ENCODE results near the gene ARHGEF19. TPM values are rescaled to one million over a fixed set of nuclear protein-coding genes. Genes with fewer than 3 reads are reported as not detected.
"Not testable (repeated sequence)": the region's sequence is repeated elsewhere in the genome, so short reads cannot be mapped to it uniquely, and the experiment has no call there.

Gene ARHGEF19
- total and polyA plus RNA-seq, 2 of the 13 experiments (the other 11 are each of a cell fraction or from before 2014, with no cell fraction given): 1.7 to 1.8 TPM

DNA sequence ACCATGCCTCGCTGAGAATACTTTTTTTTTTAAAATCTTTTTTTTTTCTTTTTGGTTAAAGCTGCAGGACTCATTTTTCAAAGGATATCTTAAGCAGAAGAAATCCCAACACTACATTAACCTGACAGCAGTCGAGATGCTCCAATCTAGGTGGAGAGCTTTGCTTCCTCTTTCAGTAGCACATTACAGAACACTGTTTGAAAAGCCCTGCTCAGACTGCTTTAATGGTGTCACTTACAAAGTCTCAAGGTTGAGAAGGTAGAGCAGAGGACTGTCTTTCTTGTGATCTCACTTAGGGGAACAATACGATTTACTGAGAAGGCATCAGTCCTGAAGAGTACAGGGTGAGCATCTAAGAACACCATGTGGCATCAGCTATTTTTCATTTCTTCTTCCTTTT is 45.5 kb upstream of the ARHGEF19 start:
- no peak overlapping the region for H3K27ac ChIP-seq (ENCODE audit: extremely low read length, insufficient read depth, low read length)
- peaks cover 5 to 42% of the 10 kb centered on the region in 2 experiments for H3K36me3 ChIP-seq (replicated peaks in 1 of 2; ENCODE audit: control insufficient read depth in 1 of 2, insufficient read depth in 2 of 2, low read length in 2 of 2)
- no peak overlapping the region for H3K9ac ChIP-seq (ENCODE audit: insufficient read depth, low read depth, low read length)
- H4K20me1 ChIP-seq (ENCODE audit: insufficient read depth, low read length): no peaks in the 10 kb centered on the region
- WGBS (ENCODE audit: low lambda C conversion rate): 98% methylated on average over 3 of the region's 3 CpGs
- no TSS peak for BruUV-seq (replicated peaks)
- ChIA-PET POLR2A (no interaction called here), CTCF (ENCODE audit: low intra/inter-chr PET ratio, low total read pairs) (no interaction called here)
- intact Hi-C loops (cut with micrococcal nuclease; ENCODE audit: unreplicated experiment): no loop called here
- no peak overlapping the region for H3K4me3 ChIP-seq (replicated peaks in 1 of 3; ENCODE audit: insufficient read depth in 1 of 3, low read depth in 2 of 3, low read length in 3 of 3)
- ATAC-seq (no peak), DNase-seq (ENCODE audit: low spot score) (no peak), FAIRE-seq (peak; percentile 48)
- no peak overlapping the region for H3K4me2 ChIP-seq (ENCODE audit: low read depth, low read length)
- H2AFZ ChIP-seq (ENCODE audit: low read length): no peak overlapping the region
- no peaks in the 10 kb centered on the region for H3K4me1 ChIP-seq (ENCODE audit: insufficient read depth, low read length)
- TF ChIP-seq, protein P1, sequence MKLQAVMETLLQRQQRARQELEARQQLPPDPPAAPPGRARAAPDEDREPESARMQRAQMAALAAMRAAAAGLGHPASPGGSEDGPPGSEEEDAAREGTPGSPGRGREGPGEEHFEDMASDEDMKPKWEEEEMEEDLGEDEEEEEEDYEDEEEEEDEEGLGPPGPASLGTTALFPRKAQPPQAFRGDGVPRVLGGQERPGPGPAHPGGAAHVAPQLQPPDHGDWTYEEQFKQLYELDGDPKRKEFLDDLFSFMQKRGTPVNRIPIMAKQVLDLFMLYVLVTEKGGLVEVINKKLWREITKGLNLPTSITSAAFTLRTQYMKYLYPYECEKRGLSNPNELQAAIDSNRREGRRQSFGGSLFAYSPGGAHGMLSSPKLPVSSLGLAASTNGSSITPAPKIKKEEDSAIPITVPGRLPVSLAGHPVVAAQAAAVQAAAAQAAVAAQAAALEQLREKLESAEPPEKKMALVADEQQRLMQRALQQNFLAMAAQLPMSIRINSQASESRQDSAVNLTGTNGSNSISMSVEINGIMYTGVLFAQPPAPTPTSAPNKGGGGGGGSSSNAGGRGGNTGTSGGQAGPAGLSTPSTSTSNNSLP (IDR thresholded peaks at IDR 0.05; ENCODE audit: low read depth, low read length): no peak
- TF ChIP-seq, protein P2, sequence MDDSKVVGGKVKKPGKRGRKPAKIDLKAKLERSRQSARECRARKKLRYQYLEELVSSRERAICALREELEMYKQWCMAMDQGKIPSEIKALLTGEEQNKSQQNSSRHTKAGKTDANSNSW (CRISPR knock-in tag; IDR thresholded peaks at IDR 0.05; ENCODE audit: borderline replicate concordance): no peak
- no peaks in the 10 kb centered on the region for H3K9me3 ChIP-seq (ENCODE audit: low read length)
- in situ Hi-C loops (cut with HindIII; ENCODE audit: extremely low pct_ligation_motif_present, low pct_unique_long_range_greater_than_20kb): no loop called here
- H3K27me3 ChIP-seq (ENCODE audit: control insufficient read depth in 1 of 2, insufficient read depth in 2 of 2, low read length in 2 of 2): no peaks in the 10 kb centered on the region
- no peaks in the 10 kb centered on the region for H3K79me2 ChIP-seq (ENCODE audit: insufficient read depth, low read length)

GRCh38 chr1:16257556-16257955 is 45.1 kb upstream of the ARHGEF19 start:
- intact Hi-C loops (cut with micrococcal nuclease; ENCODE audit: unreplicated experiment); POLR2A ChIA-PET; in situ Hi-C loops (cut with HindIII; ENCODE audit: extremely low pct_ligation_motif_present, low pct_unique_long_range_greater_than_20kb): not testable (repeated sequence)

More at GRCh38 chr1:16257556-16257955, 45.1 kb upstream of the ARHGEF19 start:
- H4K20me1 ChIP-seq (ENCODE audit: insufficient read depth, low read length); H3K27me3 ChIP-seq (ENCODE audit: control insufficient read depth in 1 of 2, insufficient read depth in 2 of 2, low read length in 2 of 2); H3K4me2 ChIP-seq (ENCODE audit: low read depth, low read length); H3K27ac ChIP-seq (ENCODE audit: extremely low read length, insufficient read depth, low read length); CTCF ChIA-PET (ENCODE audit: low intra/inter-chr PET ratio, low total read pairs); H3K9ac ChIP-seq (ENCODE audit: insufficient read depth, low read depth, low read length); H3K4me3 ChIP-seq (replicated peaks in 1 of 3; ENCODE audit: insufficient read depth in 1 of 3, low read depth in 2 of 3, low read length in 3 of 3); H2AFZ ChIP-seq (ENCODE audit: low read length); DNase-seq (ENCODE audit: low spot score); ATAC-seq; H3K9me3 ChIP-seq (ENCODE audit: low read length); BruUV-seq (replicated peaks); H3K4me1 ChIP-seq (ENCODE audit: insufficient read depth, low read length); FAIRE-seq; H3K79me2 ChIP-seq (ENCODE audit: insufficient read depth, low read length); TF ChIP-seq ATF7 (CRISPR knock-in tag; IDR thresholded peaks at IDR 0.05): not testable (repeated sequence)
- peaks cover 5 to 45% of the 10 kb centered on the region in 2 experiments for H3K36me3 ChIP-seq (replicated peaks in 1 of 2; ENCODE audit: control insufficient read depth in 1 of 2, insufficient read depth in 2 of 2, low read length in 2 of 2)
- TF ChIP-seq ATF7 (IDR thresholded peaks at IDR 0.05) (peak; percentile 27; the same call in 1 of the 2 replicates), CEBPG (CRISPR knock-in tag; IDR thresholded peaks at IDR 0.05) (peak; percentile 44; the same call in 1 of the 2 replicates)
- TF ChIP-seq, protein P3, sequence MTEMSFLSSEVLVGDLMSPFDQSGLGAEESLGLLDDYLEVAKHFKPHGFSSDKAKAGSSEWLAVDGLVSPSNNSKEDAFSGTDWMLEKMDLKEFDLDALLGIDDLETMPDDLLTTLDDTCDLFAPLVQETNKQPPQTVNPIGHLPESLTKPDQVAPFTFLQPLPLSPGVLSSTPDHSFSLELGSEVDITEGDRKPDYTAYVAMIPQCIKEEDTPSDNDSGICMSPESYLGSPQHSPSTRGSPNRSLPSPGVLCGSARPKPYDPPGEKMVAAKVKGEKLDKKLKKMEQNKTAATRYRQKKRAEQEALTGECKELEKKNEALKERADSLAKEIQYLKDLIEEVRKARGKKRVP (CRISPR knock-in tag; IDR thresholded peaks at IDR 0.05): peak in 1 of 2 experiments; percentile 26; a peak in 1 of 4 replicates
- WGBS (ENCODE audit: low lambda C conversion rate): 95% methylated on average over 3 of the region's 3 CpGs

All from HepG2 (cell line).